HG02973 (cell line): Measurements from ENCODE around the gene MTURN.

ENCODE experiments used
- ATAC-seq: cut with Tn5 transposase; IDR thresholded peaks from one replicate; pipeline ENCODE4 v1.9.1; 2021; ENCODE audit warnings: moderate library complexity; ENCODE audit not compliant: unreplicated experiment

Gene MTURN

GRCh38 chr7:30201921-30202320 is 67.1 kb downstream of the MTURN start:
- no peak for ATAC-seq

GRCh38 chr7:30202671-30203070 is 67.9 kb downstream of the MTURN start:
- ATAC-seq: no peak

GRCh38 chr7:30206491-30206890 is 71.7 kb downstream of the MTURN start:
- ATAC-seq: no peak

- ATAC-seq: no peak
Measured at GRCh38 chr7:30206942-30207341, 72.2 kb downstream of the MTURN start.

GRCh38 chr7:30207376-30207775 is 72.6 kb downstream of the MTURN start:
- ATAC-seq: no peak

GRCh38 chr7:30209951-30210350 is 75.2 kb downstream of the MTURN start:
- ATAC-seq: no peak
